Measurements from ENCODE around the gene CDK18. TPM values are rescaled to one million over a fixed set of nuclear protein-coding genes. Genes with fewer than 3 reads are reported as not detected.

CDK18 gene
- total RNA-seq, 6 experiments from 2014 or later, result 0.33 to 2.9 (median 1.7) TPM

GRCh38 chr1:205473475-205473874 is 31.0 kb upstream of the CDK18 start:
- H3K36me3 Mint-ChIP-seq (ENCODE audit: low read depth), result peaks cover 7% of the 10 kb centered on the region; the same call in 1 of the 2 replicates
- peaks cover 7% of the 10 kb centered on the region for H3K4me1 Mint-ChIP-seq (ENCODE audit: low read depth)
- peaks cover 35% of the 10 kb centered on the region for H3K27me3 Mint-ChIP-seq (ENCODE audit: insufficient read depth)
- no peak overlapping the region for H3K27ac Mint-ChIP-seq
- no peak for DNase-seq
- TF ChIP-seq CTCF (IDR thresholded peaks at IDR 0.05), result no peak
- peaks cover 12% of the 10 kb centered on the region for H3K9me3 Mint-ChIP-seq
- no peak overlapping the region for H3K4me3 Mint-ChIP-seq

GRCh38 chr1:205473966-205474365 is 30.5 kb upstream of the CDK18 start:
- Mint-ChIP-seq H3K4me3 (no peak overlapping the region), H3K4me1 (ENCODE audit: low read depth) (peaks cover 7% of the 10 kb centered on the region), H3K36me3 (ENCODE audit: low read depth) (peaks cover 7% of the 10 kb centered on the region; the same call in 1 of the 2 replicates), H3K9me3 (peaks cover 12% of the 10 kb centered on the region), H3K27me3 (ENCODE audit: insufficient read depth) (peaks cover 32% of the 10 kb centered on the region), H3K27ac (no peak overlapping the region)
- no peak for TF ChIP-seq CTCF (IDR thresholded peaks at IDR 0.05)
- DNase-seq, result no peak

GRCh38 chr1:205474571-205474970 is 29.9 kb upstream of the CDK18 start:
- Mint-ChIP-seq H3K9me3 (peaks cover 12% of the 10 kb centered on the region), H3K4me1 (ENCODE audit: low read depth) (peaks cover 7% of the 10 kb centered on the region), H3K27ac (no peak overlapping the region), H3K36me3 (ENCODE audit: low read depth) (peaks cover 7% of the 10 kb centered on the region; the same call in 1 of the 2 replicates), H3K4me3 (no peak overlapping the region), H3K27me3 (ENCODE audit: insufficient read depth) (peaks cover 33% of the 10 kb centered on the region)
- DNase-seq, result no peak
- no peak for TF ChIP-seq CTCF (IDR thresholded peaks at IDR 0.05)

GRCh38 chr1:205475855-205476254 is 28.6 kb upstream of the CDK18 start:
- peaks cover 7% of the 10 kb centered on the region for H3K4me1 Mint-ChIP-seq (ENCODE audit: low read depth)
- H3K27ac Mint-ChIP-seq, result no peak overlapping the region
- no peak overlapping the region for H3K4me3 Mint-ChIP-seq
- DNase-seq, result no peak
- H3K27me3 Mint-ChIP-seq (ENCODE audit: insufficient read depth), result peaks cover 42% of the 10 kb centered on the region
- H3K36me3 Mint-ChIP-seq (ENCODE audit: low read depth), result peaks cover 7% of the 10 kb centered on the region; the same call in 1 of the 2 replicates
- TF ChIP-seq CTCF (IDR thresholded peaks at IDR 0.05), result no peak
- peaks cover 12% of the 10 kb centered on the region for H3K9me3 Mint-ChIP-seq

GRCh38 chr1:205476648-205477047 is 27.8 kb upstream of the CDK18 start:
- Mint-ChIP-seq H3K4me3 (no peak overlapping the region), H3K9me3 (peaks cover 12% of the 10 kb centered on the region), H3K27ac (no peak overlapping the region), H3K27me3 (ENCODE audit: insufficient read depth) (peaks cover 42% of the 10 kb centered on the region), H3K4me1 (ENCODE audit: low read depth) (peaks cover 7% of the 10 kb centered on the region), H3K36me3 (ENCODE audit: low read depth) (peaks cover 7% of the 10 kb centered on the region; the same call in 1 of the 2 replicates)
- no peak for TF ChIP-seq CTCF (IDR thresholded peaks at IDR 0.05)
- no peak for DNase-seq

Data from HFFc6 (cell line).